Endothelial cell of umbilical vein (primary cell): ENCODE measurements around the gene UBL3. TPM values are rescaled to one million over a fixed set of nuclear protein-coding genes. Genes with fewer than 3 reads are reported as not detected.

Source experiments
- BruUV-seq: library from RNA; stranded (reverse); fragments of 400-500 nt; replicated peaks from 2 replicates; lab custom pipeline; 2021; lab: Mats Ljungman, UMichigan
- CTCF ChIA-PET: fragments of 300-600, 350-600 bp; sonication (Branson Sonifier 250); formaldehyde crosslinking; loops from one replicate; lab custom pipeline; 2021; ENCODE audit warnings: antibody characterized with exemption, inconsistent platforms; lab: Charles Lee
- POLR2A ChIA-PET: fragments of 300-600, 350-600 bp; sonication (Branson Sonifier 250); formaldehyde crosslinking; loops from one replicate; lab custom pipeline; 2021; ENCODE audit warnings: antibody characterized with exemption, inconsistent platforms; lab: Charles Lee
- DNase-seq: peaks from one replicate; pipeline ENCODE4 v3.0.0-alpha.2; 2011; ENCODE audit warnings: low read depth, low spot score
- FAIRE-seq: peaks from 2 replicates; lab custom pipeline; 2011; peaks lifted over from hg19 to GRCh38; lab: Jason Lieb, UNC
- H2AFZ ChIP-seq: 2 replicates; pipeline ENCODE4 v1.6.0; 2012; ENCODE audit warnings: low read depth, low read length, control low read depth, inconsistent platforms
- H3K27ac ChIP-seq: 2 replicates; pipeline ENCODE4 v1.5.1; 2011; ENCODE audit warnings: low read depth, mild to moderate bottlenecking, control low read depth, low read length, moderate library complexity; ENCODE audit not compliant: insufficient read depth
- H3K27me3 ChIP-seq, 2 experiments: 2 replicates each; pipeline versions ENCODE4 v1.6.0 to v1.6.1; 2011; ENCODE audit warnings: low read length in 2 of 2, mixed read lengths in 1 of 2; ENCODE audit not compliant: control insufficient read depth in 2 of 2, insufficient read depth in 2 of 2
- H3K36me3 ChIP-seq, 2 experiments: 2 replicates in 1 of 2; 3 replicates in 1 of 2; pipeline ENCODE4 v1.5.1; 2011; ENCODE audit warnings: low read length in 2 of 2, mild to moderate bottlenecking in 1 of 2, moderate library complexity in 1 of 2; ENCODE audit not compliant: control insufficient read depth in 2 of 2, insufficient read depth in 2 of 2; ENCODE audit errors: extremely low read depth in 1 of 2
- H3K4me1 ChIP-seq: 3 replicates; pipeline ENCODE4 v1.5.1; 2011; ENCODE audit warnings: mild to moderate bottlenecking, low read length; ENCODE audit not compliant: control insufficient read depth, insufficient read depth; ENCODE audit errors: extremely low read depth
- H3K4me2 ChIP-seq: 2 replicates; pipeline ENCODE4 v1.6.1; 2011; ENCODE audit warnings: low read length, control low read depth, mixed read lengths; ENCODE audit not compliant: insufficient read depth
- H3K4me3 ChIP-seq, 3 experiments: fragments of 200-600 bp in 1 of 3; sonication (generic), shearing (Covaris generic) in 1 of 3; replicated peaks in 1 of 3; 2 replicates each; pipeline ENCODE4 v1.5.1; 2011 to 2016; ENCODE audit warnings: control low read depth in 3 of 3, low read length in 3 of 3, mild to moderate bottlenecking in 2 of 3, inconsistent platforms in 1 of 3, low read depth in 1 of 3, moderate library complexity in 1 of 3; ENCODE audit not compliant: insufficient read depth in 1 of 3
- H3K79me2 ChIP-seq: 2 replicates; pipeline ENCODE4 v1.6.0; 2012; ENCODE audit warnings: low read length, inconsistent platforms; ENCODE audit not compliant: control insufficient read depth, insufficient read depth
- H3K9ac ChIP-seq: replicated peaks from 2 replicates; pipeline ENCODE3; 2011; ENCODE audit warnings: low read length, control low read depth; ENCODE audit not compliant: insufficient read depth; ENCODE audit errors: extremely low read depth
- H3K9me1 ChIP-seq: replicated peaks from 3 replicates; pipeline ENCODE4 v1.6.0; 2011; ENCODE audit warnings: mild to moderate bottlenecking, low read length; ENCODE audit not compliant: control insufficient read depth, insufficient read depth; ENCODE audit errors: extremely low read depth
- H3K9me3 ChIP-seq: replicated peaks from 2 replicates; pipeline ENCODE4 v1.5.1; 2012; ENCODE audit warnings: low read length, inconsistent platforms; ENCODE audit not compliant: control insufficient read depth, insufficient read depth
- H4K20me1 ChIP-seq: replicated peaks from 2 replicates; pipeline ENCODE3; 2011; ENCODE audit warnings: mild to moderate bottlenecking, low read length; ENCODE audit not compliant: control insufficient read depth, insufficient read depth; ENCODE audit errors: extremely low read depth
- CTCF ChIP-seq, 2 donors: IDR thresholded peaks; 1 replicate in 1 of 2; 2 replicates in 1 of 2; pipeline ENCODE4 v1.5.1; 2011; ENCODE audit warnings: low read length in 2 of 2, mild to moderate bottlenecking in 2 of 2, moderate library complexity in 2 of 2, control low read depth in 1 of 2, inconsistent platforms in 1 of 2, low read depth in 1 of 2; ENCODE audit not compliant: insufficient read depth in 1 of 2; ENCODE audit errors: extremely low read depth in 1 of 2
- EZH2 ChIP-seq: IDR thresholded peaks from 2 replicates; pipeline ENCODE4 v1.6.1; 2012; ENCODE audit warnings: borderline replicate concordance, low read depth, mild to moderate bottlenecking, moderate library complexity, low read length, inconsistent platforms; ENCODE audit not compliant: severe bottlenecking
- FOS ChIP-seq: IDR thresholded peaks from 2 replicates; pipeline ENCODE4 v1.6.1; 2011; ENCODE audit warnings: mild to moderate bottlenecking, low read length, moderate library complexity, borderline replicate concordance; ENCODE audit not compliant: insufficient read depth
- GATA2 ChIP-seq: IDR thresholded peaks from 2 replicates; pipeline ENCODE4 v1.7.0; 2011; ENCODE audit warnings: low read depth, mild to moderate bottlenecking, moderate library complexity, mixed read lengths, low read length; ENCODE audit not compliant: insufficient read length, insufficient read depth
- JUN ChIP-seq: IDR thresholded peaks from 2 replicates; pipeline ENCODE4 v1.6.1; 2011; ENCODE audit warnings: borderline replicate concordance, low read depth; ENCODE audit not compliant: insufficient read length, insufficient read depth
- MAX ChIP-seq: IDR thresholded peaks from 2 replicates; pipeline ENCODE4 v1.6.1; 2011; ENCODE audit not compliant: insufficient read depth, insufficient read length
- MYC ChIP-seq: IDR thresholded peaks from one replicate; pipeline ENCODE4 v1.6.1; 2011; ENCODE audit warnings: mild to moderate bottlenecking, low read depth, low read length
- POLR2A ChIP-seq: IDR thresholded peaks from 2 replicates; pipeline ENCODE4 v1.6.1; 2012; ENCODE audit warnings: low read depth, mild to moderate bottlenecking, control low read depth, low read length
- POLR2AphosphoS5 ChIP-seq: IDR thresholded peaks from 2 replicates; pipeline ENCODE4 v1.6.1; 2012; ENCODE audit warnings: low read depth, mild to moderate bottlenecking, control low read depth, low read length, moderate library complexity; ENCODE audit not compliant: insufficient read depth
- dilution Hi-C: fragments of 300-500 bp; cut with MboI; formaldehyde crosslinking; loops from one replicate; pipeline ENCODE4 v1.15.0; 2019; ENCODE audit warnings: low sequenced_read_pairs; ENCODE audit not compliant: extremely low pct_ligation_motif_present
- intact Hi-C: fragments of 100-400 bp; cut with micrococcal nuclease; formaldehyde crosslinking; loops from one replicate; pipeline ENCODE4 v1.10.0; 2022
- polyA plus RNA-seq, 4 experiments: library from polyadenylated mRNA; depleted of rRNA in 3 of 4; stranded (reverse) in 3 of 4; unstranded in 1 of 4; fragments of >200 nt; gene quantifications; 2 replicates each; pipeline versions ENCODE4 v1.2.1 to v1.2.3, GENCODE V29; 2011 to 2012; ENCODE audit warnings: missing spikeins in 1 of 4
- total RNA-seq: library from RNA; stranded (reverse); gene quantifications from 2 replicates; pipeline ENCODE4 v1.2.3, GENCODE V29; 2021

The UBL3 gene
- total and polyA plus RNA-seq, 2 donors (not counting 3 experiments of a cell fraction or from before 2014, with no cell fraction given), result 4.8 to 11.8 TPM

GRCh38 chr13:29889111-29889510 is 38.7 kb upstream of the UBL3 start:
- intact Hi-C loops (no loop called here), dilution Hi-C loops (no loop called here)
- Histone ChIP-seq H3K9me1 (no peaks in the 10 kb centered on the region), H3K4me2 (no peak overlapping the region), H3K79me2 (no peaks in the 10 kb centered on the region), H4K20me1 (no peaks in the 10 kb centered on the region), H3K9ac (no peak overlapping the region), H2AFZ (no peak overlapping the region), H3K4me1 (no peaks in the 10 kb centered on the region), H3K36me3 (no peaks in the 10 kb centered on the region), H3K27me3 (peaks cover 0 to 4% of the 10 kb centered on the region in 2 experiments), H3K27ac (no peak overlapping the region), H3K4me3 (no peak overlapping the region), H3K9me3 (no peaks in the 10 kb centered on the region)
- POLR2A ChIA-PET, result no interaction called here
- CTCF ChIA-PET, result no interaction called here
- TF ChIP-seq MAX (no peak), FOS (no peak), MYC (no peak), EZH2 (no peak), GATA2 (no peak)
- no TSS peak for BruUV-seq
- DNase-seq (no peak), FAIRE-seq (no peak)

- no peak overlapping the region for H3K27ac ChIP-seq
- H2AFZ ChIP-seq, result no peak overlapping the region
- H3K36me3 ChIP-seq, result no peaks in the 10 kb centered on the region
- H3K9me1 ChIP-seq, result no peaks in the 10 kb centered on the region
- DNase-seq (no peak), FAIRE-seq (no peak)
- no peak overlapping the region for H3K4me3 ChIP-seq
- dilution Hi-C loops (no loop called here), intact Hi-C loops (no loop called here)
- no peaks in the 10 kb centered on the region for H3K9me3 ChIP-seq
- ChIA-PET CTCF (no interaction called here), POLR2A (no interaction called here)
- no peaks in the 10 kb centered on the region for H3K79me2 ChIP-seq
- TF ChIP-seq MYC (no peak), JUN (no peak), EZH2 (no peak), CTCF (IDR thresholded peaks at IDR 0.05; ENCODE audit: extremely low read depth in 1 of 2, insufficient read depth in 1 of 2, low read depth in 1 of 2, low read length in 2 of 2) (no peak), POLR2AphosphoS5 (no peak), POLR2A (no peak), MAX (no peak), FOS (no peak), GATA2 (no peak)
- BruUV-seq, result no TSS peak
- no peaks in the 10 kb centered on the region for H4K20me1 ChIP-seq
- H3K9ac ChIP-seq, result no peak overlapping the region
- peaks cover 0 to 4% of the 10 kb centered on the region in 2 experiments for H3K27me3 ChIP-seq
- H3K4me1 ChIP-seq, result no peaks in the 10 kb centered on the region
- no peak overlapping the region for H3K4me2 ChIP-seq
Observed at GRCh38 chr13:29888306-29888705, 37.9 kb upstream of the UBL3 start.
